Hepatocyte (in vitro differentiated cells): ENCODE results near the gene KLHL36. TPM values are rescaled to one million over a fixed set of nuclear protein-coding genes. Genes with fewer than 3 reads are reported as not detected.

ENCODE experiments used
- DNase-seq: peaks from one replicate; pipeline ENCODE4 v3.0.0-alpha.2; 2016; ENCODE audit warnings: low spot score
- H2AFZ ChIP-seq: fragments of 200-600 bp; sonication (generic); 2 replicates; pipeline ENCODE4 v1.6.0; 2016; ENCODE audit warnings: antibody characterized with exemption, mild to moderate bottlenecking
- H3K27ac ChIP-seq: fragments of 200-600 bp; sonication (generic); 2 replicates; pipeline ENCODE4 v1.5.1; 2016; ENCODE audit warnings: mild to moderate bottlenecking
- H3K27me3 ChIP-seq: fragments of 200-600 bp; sonication (generic); 2 replicates; pipeline ENCODE4 v1.6.1; 2016
- H3K36me3 ChIP-seq: fragments of 200-600 bp; sonication (generic); replicated peaks from 2 replicates; pipeline ENCODE4 v1.5.1; 2016; ENCODE audit warnings: low read depth; ENCODE audit not compliant: insufficient read depth
- H3K4me1 ChIP-seq: fragments of 200-600 bp; sonication (generic); 2 replicates; pipeline ENCODE4 v1.5.1; 2016; ENCODE audit warnings: mild to moderate bottlenecking, moderate library complexity; ENCODE audit not compliant: insufficient read depth
- H3K4me2 ChIP-seq: fragments of 200-600 bp; sonication (generic); 2 replicates; pipeline ENCODE4 v1.6.0; 2016
- H3K4me3 ChIP-seq: fragments of 200-600 bp; sonication (generic); 2 replicates; pipeline ENCODE4 v1.5.1; 2016; ENCODE audit warnings: mild to moderate bottlenecking
- H3K79me2 ChIP-seq: fragments of 200-600 bp; sonication (generic); 2 replicates; pipeline ENCODE4 v1.6.0; 2017; ENCODE audit warnings: mild to moderate bottlenecking
- H3K9me2 ChIP-seq: fragments of 200-600 bp; sonication (generic); replicated peaks from 2 replicates; pipeline ENCODE4 v1.6.0; 2017; ENCODE audit warnings: mild to moderate bottlenecking; ENCODE audit not compliant: insufficient read depth
- H3K9me3 ChIP-seq: fragments of 200-600 bp; sonication (generic); 2 replicates; pipeline ENCODE4 v1.5.1; 2016; ENCODE audit warnings: low read depth, mild to moderate bottlenecking
- H4K20me1 ChIP-seq: fragments of 200-600 bp; sonication (generic); 2 replicates; pipeline ENCODE4 v1.6.0; 2016; ENCODE audit warnings: mild to moderate bottlenecking; ENCODE audit not compliant: insufficient read depth, poor library complexity, severe bottlenecking
- CTCF ChIP-seq: fragments of 200-600 bp; sonication (generic); IDR thresholded peaks from 2 replicates; pipeline ENCODE4 v1.5.1; 2016; ENCODE audit warnings: antibody characterized with exemption, mild to moderate bottlenecking; ENCODE audit not compliant: poor library complexity
- EZH2 ChIP-seq: fragments of 200-600 bp; sonication (generic); IDR thresholded peaks from 2 replicates; pipeline ENCODE4 v1.6.1; 2016; ENCODE audit warnings: antibody characterized with exemption, mild to moderate bottlenecking, borderline replicate concordance
- EZH2phosphoT487 ChIP-seq: fragments of 200-600 bp; sonication (generic); IDR thresholded peaks from one replicate; pipeline ENCODE4 v1.6.1; 2018; ENCODE audit warnings: antibody characterized with exemption, mild to moderate bottlenecking, low read depth, moderate library complexity; ENCODE audit not compliant: unreplicated experiment, severe bottlenecking
- WGBS: methylation state at CpG from one replicate; pipeline ENCODE4 v1.1.6; 2016; ENCODE audit warnings: low lambda C conversion rate; ENCODE audit errors: missing lambda C conversion rate; 5-methylcytosine and 5-hydroxymethylcytosine counted together
- polyA plus RNA-seq: library from polyadenylated mRNA; unstranded; fragments of >200 nt; fragmentation: Nextera tagmentation; extraction: Ambion mirVana; gene quantifications from 2 replicates; pipeline ENCODE4 v1.2.1, GENCODE V29; 2016
- total RNA-seq: library from RNA; depleted of rRNA; stranded (reverse); fragments of >200 nt; gene quantifications from 2 replicates; pipeline ENCODE4 v1.2.3, GENCODE V29; 2014

Gene KLHL36
- total and polyA plus RNA-seq, 2 experiments from 2014 or later = 24.4 to 50.5 TPM

- WGBS = 88% methylated on average over 20 of the region's 20 CpGs
Measured at GRCh38 chr16:84614968-84615813, 33.1 kb upstream of the KLHL36 start.

DNA sequence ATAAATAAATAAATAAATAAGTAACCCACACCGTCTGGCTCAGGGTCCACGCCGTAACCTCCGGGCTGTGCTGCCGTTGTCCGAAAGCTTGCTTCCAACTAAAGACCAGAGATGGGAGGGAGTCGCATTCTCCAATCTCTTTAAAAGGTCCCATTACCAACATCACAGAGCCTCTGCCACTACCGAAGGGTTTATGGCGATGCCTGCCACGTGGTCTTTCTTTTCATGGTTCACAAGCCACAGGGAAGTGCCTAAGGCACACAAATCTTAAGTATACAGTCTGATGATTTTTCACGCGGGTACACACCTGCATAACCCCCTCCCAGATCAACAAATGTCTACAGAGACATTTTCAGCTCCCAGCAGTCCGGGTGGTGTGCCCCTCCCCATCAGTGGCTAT is 31.8 kb upstream of the KLHL36 start:
- Histone ChIP-seq H2AFZ (no peak overlapping the region), H4K20me1 (peaks cover 5% of the 10 kb centered on the region), H3K4me2 (peak overlapping the region; percentile 96), H3K4me3 (peak overlapping the region; percentile 66), H3K36me3 (no peaks in the 10 kb centered on the region), H3K9me2 (no peaks in the 10 kb centered on the region), H3K27me3 (no peaks in the 10 kb centered on the region), H3K27ac (no peak overlapping the region), H3K79me2 (peaks cover 43% of the 10 kb centered on the region), H3K9me3 (no peaks in the 10 kb centered on the region), H3K4me1 (peaks cover 10% of the 10 kb centered on the region)
- 42% methylated on average over 13 of the region's 13 CpGs for WGBS
- TF ChIP-seq CTCF = no peak
- TF ChIP-seq EZH2 = no peak
- no peak for TF ChIP-seq EZH2phosphoT487
- no peak for DNase-seq

More at GRCh38 chr16:84614968-84615813, 33.1 kb upstream of the KLHL36 start:
- DNase-seq = no peak
- Histone ChIP-seq H2AFZ (no peak overlapping the region), H4K20me1 (peaks cover 5% of the 10 kb centered on the region), H3K9me2 (no peaks in the 10 kb centered on the region), H3K27ac (no peak overlapping the region), H3K9me3 (no peaks in the 10 kb centered on the region), H3K4me2 (no peak overlapping the region), H3K36me3 (no peaks in the 10 kb centered on the region), H3K79me2 (peaks cover 48% of the 10 kb centered on the region), H3K27me3 (no peaks in the 10 kb centered on the region), H3K4me3 (no peak overlapping the region), H3K4me1 (peaks cover 14% of the 10 kb centered on the region)
- TF ChIP-seq CTCF = no peak
- no peak for TF ChIP-seq EZH2phosphoT487
- no peak for TF ChIP-seq EZH2

- peak overlapping the region; percentile 21 for H3K27ac ChIP-seq
- peaks cover 38% of the 10 kb centered on the region for H3K79me2 ChIP-seq
- H4K20me1 ChIP-seq = peaks cover 5% of the 10 kb centered on the region
- H3K9me2 ChIP-seq = no peaks in the 10 kb centered on the region
- TF ChIP-seq EZH2 = no peak
- TF ChIP-seq EZH2phosphoT487 = no peak
- TF ChIP-seq CTCF = no peak
- peak; percentile 43 for DNase-seq
- peaks cover 9% of the 10 kb centered on the region for H3K4me1 ChIP-seq
- H3K4me2 ChIP-seq = peak overlapping the region; percentile 96
- peak overlapping the region; percentile 35 for H2AFZ ChIP-seq
- H3K9me3 ChIP-seq = no peaks in the 10 kb centered on the region
- H3K36me3 ChIP-seq = no peaks in the 10 kb centered on the region
- peak overlapping the region; percentile 66 for H3K4me3 ChIP-seq
- WGBS = 4% methylated on average over 54 of the region's 54 CpGs
- no peaks in the 10 kb centered on the region for H3K27me3 ChIP-seq
Measured at GRCh38 chr16:84617041-84617790, 31.1 kb upstream of the KLHL36 start.
